Ecto neural progenitor cell (in vitro differentiated cells): Measurements from ENCODE around the gene CBFA2T2.
"Not testable (repeated sequence)": the region's sequence is repeated elsewhere in the genome, so short reads cannot be mapped to it uniquely, and the experiment has no call there.

Experiments
- DNase-seq: peaks from one replicate; pipeline ENCODE4 v3.0.0-alpha.2; 2018; ENCODE audit warnings: low spot score

Gene CBFA2T2

GRCh38 chr20:33624399-33624798, 134.5 kb downstream of the CBFA2T2 start:
- no peak for DNase-seq

GRCh38 chr20:33626190-33626589, 136.3 kb downstream of the CBFA2T2 start:
- no peak for DNase-seq

DNA sequence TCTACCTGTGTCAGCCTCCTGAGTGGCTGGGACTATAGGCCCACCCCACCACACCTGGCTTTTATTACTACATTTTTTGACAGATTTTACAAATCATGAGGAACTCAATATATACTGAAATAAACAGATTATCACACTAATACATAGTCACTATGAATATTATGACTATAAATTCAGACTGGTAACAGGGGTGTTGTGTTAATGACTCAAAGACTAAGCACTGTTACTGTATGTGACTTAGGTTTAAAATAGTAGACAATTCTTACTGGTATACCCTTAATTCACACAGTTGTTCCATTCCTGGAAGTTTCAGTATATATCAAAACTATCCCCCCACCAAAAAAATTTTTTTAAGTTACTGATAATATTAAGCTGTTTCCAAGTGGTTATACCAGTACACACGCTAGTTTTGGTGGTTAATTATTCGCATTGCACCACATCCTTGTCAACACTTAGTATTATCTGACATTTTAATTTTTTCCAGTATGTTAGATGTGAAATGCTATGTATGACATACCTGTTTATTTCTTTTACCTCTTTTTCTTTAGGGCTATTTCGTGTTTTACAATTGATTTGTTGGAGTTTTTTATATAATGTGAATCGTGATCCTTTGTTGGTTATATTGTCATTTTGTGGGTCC, 137.8 kb downstream of the CBFA2T2 start:
- no peak for DNase-seq

- DNase-seq = no peak
Measured at GRCh38 chr20:33629533-33629932, 139.6 kb downstream of the CBFA2T2 start.

GRCh38 chr20:33629979-33630378, 140.1 kb downstream of the CBFA2T2 start:
- no peak for DNase-seq

DNA sequence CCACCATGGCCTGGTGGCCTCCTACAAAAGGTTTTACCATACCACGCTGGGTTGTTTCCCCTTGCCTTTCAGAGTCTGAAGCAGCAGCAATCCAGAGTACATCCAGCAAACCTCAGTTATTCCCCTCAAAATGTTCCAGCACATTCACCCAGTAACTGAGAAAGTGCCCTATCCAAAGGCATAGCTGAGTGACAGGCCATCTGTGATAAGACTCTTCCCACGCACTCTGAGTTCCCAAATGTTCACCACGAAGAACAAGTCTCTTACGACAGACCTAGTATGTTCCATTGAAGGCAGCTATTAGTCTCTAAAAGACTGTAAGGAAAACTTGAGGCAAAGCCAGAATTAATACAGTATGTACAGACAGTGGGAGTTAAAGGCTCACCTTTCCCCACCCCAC, 140.6 kb downstream of the CBFA2T2 start:
- no peak for DNase-seq

GRCh38 chr20:33631910-33632309, 142.0 kb downstream of the CBFA2T2 start:
- DNase-seq = not testable (repeated sequence)

DNA sequence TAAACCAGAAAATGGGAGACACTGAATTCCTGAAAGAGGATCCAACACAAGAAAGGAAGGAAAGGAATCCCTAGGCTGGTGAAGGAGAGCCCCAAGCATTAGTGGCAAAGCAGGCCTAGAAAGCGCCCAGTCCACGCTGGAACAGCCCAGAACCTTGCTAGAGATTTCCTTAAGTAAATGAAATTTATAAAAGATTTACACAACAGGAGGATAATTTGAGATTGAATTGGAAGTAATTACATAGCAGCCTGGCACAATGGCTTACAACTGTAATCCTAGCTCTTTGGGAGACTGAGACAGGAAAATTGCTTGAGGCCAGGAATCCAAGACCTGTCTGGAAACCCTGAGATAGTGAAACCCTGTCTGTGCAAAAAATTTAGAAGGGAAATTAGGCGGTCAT, 145.4 kb downstream of the CBFA2T2 start:
- no peak for DNase-seq

GRCh38 chr20:33636776-33637175, 146.9 kb downstream of the CBFA2T2 start:
- DNase-seq = peak; percentile 16

GRCh38 chr20:33640287-33640686, 150.4 kb downstream of the CBFA2T2 start:
- DNase-seq = no peak

GRCh38 chr20:33644313-33645071, 154.6 kb downstream of the CBFA2T2 start:
- no peak for DNase-seq

DNA sequence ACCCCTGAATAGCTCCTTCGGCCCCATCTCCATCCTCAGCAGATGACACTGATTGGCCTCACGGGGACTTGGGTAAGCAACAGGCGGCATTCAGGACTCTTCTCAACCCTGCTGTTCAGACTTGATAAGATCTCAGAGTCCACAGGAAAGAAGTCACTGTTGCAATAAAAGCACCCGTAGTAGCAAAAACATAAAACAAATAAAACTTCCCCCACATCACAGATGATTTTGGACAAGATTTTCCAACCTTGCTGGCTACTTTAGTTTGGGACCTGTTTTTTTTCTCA, 155.1 kb downstream of the CBFA2T2 start:
- no peak for DNase-seq

GRCh38 chr20:33645396-33645795, 155.5 kb downstream of the CBFA2T2 start:
- no peak for DNase-seq

DNA sequence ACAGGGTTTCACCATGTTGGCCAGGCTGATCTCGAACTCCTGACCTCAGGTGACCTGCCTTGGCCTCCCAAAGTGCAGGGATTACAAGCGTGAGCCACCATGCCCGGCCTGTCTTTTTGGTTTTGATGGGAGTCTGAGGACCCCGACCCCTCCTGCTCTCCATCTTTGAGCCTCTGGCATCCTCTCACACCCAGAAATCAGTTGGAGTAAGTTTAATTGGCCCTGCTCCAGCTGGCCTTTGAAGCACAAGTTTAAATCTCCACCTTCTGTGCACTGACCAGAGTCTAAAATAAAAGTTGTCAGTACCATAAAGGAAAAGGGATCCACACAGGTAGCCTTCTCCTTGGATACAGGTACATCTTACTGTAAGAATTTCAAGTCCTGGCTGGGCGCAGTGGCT, 156.3 kb downstream of the CBFA2T2 start:
- DNase-seq = no peak

GRCh38 chr20:33646959-33647602, 157.2 kb downstream of the CBFA2T2 start:
- DNase-seq = not testable (repeated sequence)

GRCh38 chr20:33647603-33648395, 157.9 kb downstream of the CBFA2T2 start:
- no peak for DNase-seq

DNA sequence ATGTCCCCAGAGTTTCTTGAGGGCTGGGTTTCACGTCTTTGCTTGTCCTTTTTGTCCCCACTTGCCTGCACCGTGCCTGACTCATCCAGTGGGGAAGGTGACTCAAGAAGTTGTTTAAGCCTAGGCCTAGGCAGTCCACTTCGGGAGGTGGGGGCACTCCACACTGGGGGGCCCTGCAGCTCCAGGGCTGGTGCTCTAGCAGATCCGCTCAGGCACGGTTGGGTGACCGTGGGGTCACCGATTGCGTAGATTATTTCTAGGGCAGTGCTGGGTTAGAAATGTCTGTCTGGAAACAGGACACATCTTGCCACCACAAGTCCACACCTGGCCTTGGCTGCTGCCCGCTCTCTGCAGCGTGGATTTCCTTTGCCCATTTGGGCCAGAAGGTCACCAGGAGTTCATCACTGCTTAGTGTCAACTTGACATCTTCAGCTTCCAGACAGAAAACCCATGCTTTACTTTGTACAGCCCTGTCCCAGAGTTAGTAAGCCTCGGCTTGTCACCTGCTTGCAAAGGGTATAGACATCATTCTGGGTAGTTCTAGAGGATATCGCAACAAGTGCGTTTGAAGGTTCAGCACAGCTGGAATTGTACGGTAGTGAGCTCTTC, 158.6 kb downstream of the CBFA2T2 start:
- no peak for DNase-seq

GRCh38 chr20:33649201-33649681, 159.3 kb downstream of the CBFA2T2 start:
- DNase-seq = no peak

GRCh38 chr20:33650111-33650752, 160.3 kb downstream of the CBFA2T2 start:
- no peak for DNase-seq

DNA sequence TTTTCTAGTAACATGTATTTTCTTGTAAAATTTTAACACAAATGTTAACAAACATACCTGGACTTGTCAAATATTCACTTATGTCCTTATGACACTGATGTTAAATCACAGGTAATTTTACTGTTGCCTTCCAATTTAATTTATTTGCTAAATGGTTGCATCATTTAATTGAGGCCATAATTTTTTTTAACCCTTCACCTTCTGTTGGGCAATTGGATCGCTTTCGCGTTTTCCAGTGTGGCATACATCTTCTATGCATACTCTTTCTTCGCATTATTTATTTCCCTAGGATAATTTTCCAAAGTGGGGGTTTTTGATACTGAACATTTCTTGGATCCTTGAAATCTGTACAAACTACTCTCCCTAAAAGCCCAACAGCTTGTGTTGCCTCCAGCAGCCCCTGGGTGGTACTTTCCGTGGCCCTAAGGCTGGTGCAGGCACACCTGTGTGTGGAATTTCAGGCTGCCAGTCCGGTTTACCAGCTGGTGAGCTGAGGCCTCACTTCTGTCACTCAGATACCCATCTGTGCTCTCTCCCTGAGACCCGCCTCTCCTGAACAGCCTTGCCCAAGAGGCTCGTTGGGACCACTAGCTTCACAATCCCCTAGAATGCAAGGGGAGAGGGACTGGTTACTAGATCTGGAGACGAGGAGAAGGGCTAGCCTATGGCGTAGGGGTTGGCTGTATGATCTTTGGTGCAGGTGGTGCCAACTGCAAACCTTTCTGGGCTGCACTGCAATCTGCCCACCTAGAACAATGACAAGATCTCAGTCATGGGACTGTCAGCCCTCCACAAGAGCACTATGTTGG, 161.1 kb downstream of the CBFA2T2 start:
- DNase-seq = no peak
